Activated CD8-positive, alpha-beta memory T cell treated with anti-CD3 and anti-CD28 coated beads, Interleukin-2, amount 50 U/mL, for 24 hours (primary cell): ENCODE data around the gene TEX36.
"Not testable (repeated sequence)": the region's sequence is repeated elsewhere in the genome, so short reads cannot be mapped to it uniquely, and the experiment has no call there.

ENCODE experiments used
- DNase-seq: peaks from one replicate; pipeline ENCODE4 v3.0.0-alpha.2; 2020; ENCODE audit errors: extremely low read depth

The TEX36 gene

DNA sequence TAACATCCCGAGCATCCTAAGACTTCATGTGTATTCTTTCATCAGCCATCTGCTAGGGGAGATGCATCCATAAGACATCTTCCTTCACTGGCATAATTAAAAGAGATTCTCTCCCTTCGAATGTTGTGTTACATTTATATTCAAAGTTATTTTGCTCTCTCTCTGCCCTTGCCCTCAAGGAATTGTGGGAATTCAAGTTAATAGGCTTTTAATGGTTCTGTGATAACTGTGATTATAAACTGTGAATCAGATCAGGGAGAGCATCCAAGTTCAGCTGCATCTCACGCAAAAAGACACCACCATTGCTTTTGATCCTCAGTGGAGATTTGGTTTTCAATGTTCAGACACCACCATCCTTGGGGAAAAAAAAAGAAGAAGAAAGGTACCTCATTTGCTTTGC lies 9.2 kb upstream of the TEX36 start:
- no peak for DNase-seq

DNA sequence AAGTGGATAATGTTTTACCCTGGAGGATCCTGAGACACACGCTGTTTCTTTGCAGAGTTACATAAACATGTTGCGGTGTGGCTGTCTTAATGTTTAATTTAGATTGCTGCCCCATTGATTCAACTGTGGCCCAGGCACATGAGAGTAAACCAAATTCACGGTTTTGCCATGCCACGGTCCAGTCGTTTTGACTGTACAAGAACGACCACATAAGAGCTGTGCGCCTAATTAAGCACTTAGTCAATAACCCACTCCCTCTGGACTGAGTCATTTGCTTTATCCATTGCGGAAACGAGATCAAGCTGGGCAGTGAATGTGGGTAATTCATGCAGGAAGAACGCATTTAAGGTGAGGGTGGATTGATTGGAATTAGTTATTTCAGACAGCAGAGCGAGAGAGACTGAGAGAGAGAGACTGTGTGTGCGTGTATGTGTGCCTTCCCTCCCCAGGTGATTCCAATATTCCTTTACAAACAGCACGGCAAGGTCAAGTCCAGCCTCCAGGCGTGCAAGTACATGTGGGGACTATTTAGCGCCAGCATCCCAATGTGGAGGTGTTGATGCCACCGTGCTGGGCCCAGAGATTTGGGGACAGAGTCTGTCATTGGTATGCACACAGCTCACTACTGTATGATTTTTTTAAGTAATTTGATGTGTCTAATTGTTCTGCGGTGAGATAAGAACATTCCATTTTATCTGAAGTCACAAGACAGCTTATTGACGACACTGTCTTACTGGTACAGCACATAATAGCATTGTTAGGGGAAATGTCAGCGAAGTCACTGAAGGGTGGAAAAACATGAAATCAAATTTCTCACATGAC lies 8.4 kb upstream of the TEX36 start:
- DNase-seq = no peak

DNA sequence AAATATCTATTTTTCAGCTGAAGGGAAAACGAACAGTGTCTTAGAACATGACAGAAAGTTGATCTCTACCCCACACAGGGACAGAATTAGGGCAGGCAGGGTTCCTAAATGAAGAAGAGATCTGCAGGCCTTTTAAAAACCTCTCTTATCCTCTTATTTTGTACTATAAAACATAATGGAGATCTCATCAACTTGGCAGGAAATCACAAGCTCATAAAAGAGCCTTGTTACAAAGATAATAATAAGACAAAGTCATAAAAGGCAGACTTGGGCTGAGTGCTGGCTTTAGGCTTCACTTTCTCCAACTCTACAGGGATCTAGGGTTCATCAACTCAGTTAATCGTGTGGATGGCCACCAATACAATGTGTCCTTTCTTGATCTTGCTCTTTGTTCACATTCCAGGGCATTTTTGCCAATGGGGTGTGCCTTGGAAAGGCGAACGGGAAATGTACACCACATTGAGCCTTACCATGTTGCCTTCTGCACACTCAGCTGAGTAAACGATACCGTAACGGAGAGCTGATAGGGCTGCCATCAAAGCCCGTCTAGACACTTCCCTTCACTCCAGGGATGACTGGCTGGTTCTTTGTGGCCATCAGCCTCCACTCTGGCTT lies 7.1 kb upstream of the TEX36 start:
- DNase-seq = no peak

DNA sequence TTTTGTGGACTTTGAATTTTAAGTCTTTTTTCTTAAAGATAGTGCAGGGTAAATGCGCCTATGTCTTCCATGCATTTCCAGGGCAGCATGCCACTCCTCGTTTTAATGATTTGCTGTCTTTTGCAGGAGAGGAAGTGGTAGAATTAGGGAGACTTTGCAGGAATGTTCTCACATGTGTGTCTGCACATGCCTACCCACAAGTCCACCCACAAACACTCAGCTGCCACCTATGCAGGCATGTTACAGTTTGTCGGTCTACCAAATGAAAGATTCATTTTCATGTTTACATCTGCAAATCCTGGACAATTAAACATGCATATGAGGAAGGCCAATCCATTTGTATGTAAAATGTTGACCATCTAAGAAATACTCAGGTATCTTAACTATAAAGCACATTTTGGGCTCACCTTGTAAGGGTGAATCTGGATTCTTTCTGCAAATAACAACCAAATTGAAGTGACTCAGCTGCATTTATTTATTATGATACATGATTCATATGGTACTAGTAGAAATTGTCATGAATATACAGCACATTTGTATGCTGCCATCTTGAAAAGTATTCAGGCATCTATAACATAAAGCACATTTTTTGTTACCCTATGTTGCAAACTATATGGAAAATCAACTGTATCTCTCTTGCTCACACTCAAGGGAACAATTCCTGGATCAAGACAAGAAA lies 4.7 kb upstream of the TEX36 start:
- no peak for DNase-seq

DNA sequence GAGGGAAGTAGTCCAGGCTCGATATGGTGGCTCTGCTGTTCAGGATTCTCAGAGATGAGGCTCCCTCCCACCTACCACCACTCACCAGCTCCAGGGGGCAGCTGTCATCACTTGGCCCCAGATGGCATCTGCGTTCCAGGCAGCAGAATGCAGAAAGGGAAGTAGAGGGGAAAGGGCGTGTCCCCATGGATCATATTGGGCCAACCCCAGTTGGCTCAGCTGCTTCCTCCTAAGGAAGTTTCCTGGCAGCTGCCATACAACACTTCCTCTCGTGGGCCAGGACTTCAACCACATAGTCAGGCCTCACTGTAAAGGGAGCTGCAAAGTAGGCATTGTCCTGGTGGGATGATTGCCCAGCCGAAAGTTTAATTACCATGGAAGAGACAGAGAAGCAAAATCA lies 1.6 kb upstream of the TEX36 start:
- DNase-seq = no peak

DNA sequence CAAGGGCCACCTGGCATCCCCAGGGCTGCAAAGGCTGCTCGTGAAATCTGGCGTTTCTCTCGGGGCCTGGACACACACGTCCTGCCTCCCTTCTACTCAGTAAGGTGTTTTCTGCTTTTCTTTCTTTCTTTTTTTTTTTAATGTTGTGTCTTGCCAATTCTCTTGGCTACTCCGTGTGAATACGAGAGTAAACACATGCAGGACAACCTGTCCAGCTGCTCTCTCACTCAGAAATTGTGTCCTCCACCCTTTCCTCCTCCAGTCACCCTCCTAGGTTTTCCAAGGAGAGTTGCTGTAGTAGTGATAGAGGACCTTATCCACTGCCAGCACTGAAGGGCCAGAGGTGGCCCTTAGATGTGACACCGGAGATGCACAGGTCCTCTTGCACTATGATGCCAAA lies 858 bp upstream of the TEX36 start:
- DNase-seq = no peak

DNA sequence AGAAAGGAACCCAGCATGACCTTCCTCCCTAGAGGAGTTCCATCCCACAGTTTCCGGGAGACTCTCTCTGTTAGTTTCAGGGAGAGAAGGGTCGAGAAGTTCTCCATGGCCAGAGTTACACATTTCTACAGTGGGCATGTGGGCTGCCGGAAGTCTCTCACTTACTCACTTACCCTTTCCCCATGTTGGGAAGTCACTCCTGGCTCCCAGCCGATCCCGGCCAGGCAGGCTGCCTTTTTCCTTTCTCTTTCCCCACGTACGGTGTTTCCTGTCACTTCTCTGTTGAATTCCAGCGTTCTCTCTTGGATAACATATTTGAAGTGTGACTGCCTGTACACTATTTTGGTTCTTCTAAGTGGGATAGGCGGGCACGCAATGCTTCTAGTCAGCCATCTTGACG lies 3.5 kb downstream of the TEX36 start:
- DNase-seq = no peak

DNA sequence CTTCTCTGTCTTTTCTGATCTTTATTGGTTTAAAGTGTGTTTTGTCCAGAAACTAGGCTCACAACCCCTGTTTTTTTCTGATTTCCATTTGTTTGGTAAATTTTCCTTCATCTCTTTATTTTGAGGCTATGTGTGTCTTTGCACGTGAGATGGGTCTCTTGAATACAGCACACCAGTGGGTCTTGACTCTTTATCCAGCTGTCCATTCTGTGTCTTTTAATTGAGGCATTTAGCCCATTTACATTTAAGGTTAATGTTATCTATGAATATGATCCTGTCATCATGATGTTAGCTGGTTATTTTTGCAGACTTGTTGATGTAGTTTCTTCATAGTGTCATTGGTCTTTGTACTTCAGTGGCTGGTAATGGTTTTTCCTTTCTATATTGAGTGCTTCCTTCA lies 10.1 kb downstream of the TEX36 start:
- no peak for DNase-seq

DNA sequence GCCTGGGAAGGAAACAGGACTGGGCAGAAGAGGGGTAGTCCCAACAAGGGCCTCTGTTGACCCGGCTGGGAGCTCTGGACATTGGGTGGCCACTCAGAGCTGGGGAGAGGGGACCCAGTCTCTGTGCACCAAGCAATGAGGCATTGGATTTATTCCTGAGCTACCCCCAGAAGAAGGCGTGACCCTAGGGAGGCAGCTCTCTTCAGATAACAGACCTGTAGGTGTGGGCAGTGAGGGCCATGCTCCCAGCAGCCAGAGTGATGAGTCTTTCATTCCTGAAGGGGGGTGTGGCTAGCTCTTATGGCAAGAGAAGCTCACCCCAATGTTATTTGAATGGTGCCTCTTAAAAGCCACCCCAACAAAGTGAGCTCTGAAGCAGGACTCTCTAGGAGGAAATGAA lies 20.4 kb downstream of the TEX36 start:
- DNase-seq = no peak

DNA sequence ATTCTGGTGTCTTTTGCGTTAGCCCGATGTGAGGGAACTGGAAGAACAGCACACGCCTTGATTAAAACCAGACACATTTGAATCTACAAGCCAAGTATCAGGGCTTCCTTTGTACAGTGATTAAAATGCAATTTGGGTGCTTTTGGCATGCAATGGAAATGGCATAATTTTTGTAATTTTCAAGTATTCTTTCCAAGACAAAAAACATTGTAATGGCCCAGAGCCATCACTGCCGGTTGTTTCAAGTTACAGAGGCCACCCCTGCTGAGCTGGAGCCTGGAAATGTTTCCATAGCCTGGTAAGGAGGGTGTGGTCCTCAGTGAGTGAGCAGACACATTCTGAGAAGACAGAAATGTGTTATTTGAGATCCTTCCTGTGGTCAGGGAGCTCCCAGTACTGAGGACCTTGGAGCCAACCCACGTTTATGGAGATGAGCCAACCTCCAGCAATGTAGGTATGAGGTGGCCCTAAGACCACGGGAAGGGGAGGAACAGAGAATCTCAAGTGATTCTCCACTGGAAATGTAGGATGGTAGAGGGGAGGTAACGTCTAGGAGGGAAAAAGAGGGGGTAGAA lies 20.9 kb downstream of the TEX36 start:
- no peak for DNase-seq

DNA sequence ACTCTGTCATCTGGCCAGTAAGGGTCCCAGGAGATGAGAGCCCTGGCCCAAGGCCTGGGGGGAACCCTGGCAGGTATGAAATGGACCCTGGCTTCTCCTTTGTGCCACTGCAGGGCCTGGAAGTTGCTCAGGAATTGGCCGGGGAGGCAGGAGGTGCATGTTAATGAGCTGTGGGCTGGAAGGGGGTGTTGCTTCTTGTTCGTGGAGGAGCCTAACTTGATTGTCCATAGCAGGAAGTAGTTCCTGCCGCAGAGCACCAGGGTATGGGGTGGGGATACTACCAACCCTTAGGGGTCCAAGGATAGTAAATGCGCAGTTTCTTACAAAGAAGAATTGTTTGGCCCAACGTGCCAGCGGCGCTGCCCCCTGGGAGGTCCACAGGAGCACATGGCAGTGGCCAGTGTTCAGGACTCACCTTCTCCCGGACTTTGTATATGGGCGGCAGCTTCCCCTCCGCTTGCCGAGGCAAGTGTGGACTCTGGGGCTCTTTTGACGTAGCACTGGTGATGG lies 21.5 kb downstream of the TEX36 start:
- DNase-seq = no peak

DNA sequence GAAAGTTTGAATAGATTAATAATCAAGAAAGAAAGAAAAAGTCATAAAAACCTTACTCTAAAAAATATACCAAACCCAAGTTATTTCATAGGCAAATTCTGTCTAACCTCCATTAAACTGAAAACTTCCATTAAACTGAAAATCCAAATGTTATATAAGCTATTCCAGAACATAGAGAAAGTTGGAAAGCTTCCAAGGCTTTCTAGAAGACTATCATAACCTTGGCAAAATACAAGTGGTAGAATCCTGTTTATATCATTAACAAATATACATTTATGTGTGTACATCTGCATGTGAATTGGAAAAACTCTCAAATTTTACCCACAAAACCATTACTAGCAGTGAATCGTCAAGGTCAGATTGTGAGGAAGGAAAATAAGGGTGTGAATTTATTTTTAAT lies 23.9 kb downstream of the TEX36 start:
- DNase-seq = no peak

DNA sequence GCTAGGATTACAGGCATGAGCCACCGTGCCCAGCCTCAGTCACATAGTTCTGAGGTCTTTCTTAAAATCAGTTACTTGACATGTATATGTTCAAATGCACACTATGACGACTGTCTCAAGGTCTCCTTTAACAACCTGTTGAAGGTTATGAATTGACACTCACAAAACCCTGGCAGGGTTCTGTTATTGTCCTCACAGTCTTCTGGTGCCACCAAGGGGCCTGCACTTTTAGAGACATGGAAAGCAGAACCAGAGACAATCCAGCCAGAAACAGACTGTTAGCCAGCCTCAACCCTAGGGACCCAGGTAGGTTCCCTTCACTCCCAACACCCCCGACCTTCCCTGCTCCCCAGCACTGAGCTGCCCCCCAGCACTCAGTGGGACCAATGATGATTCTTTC lies 26.4 kb downstream of the TEX36 start:
- no peak for DNase-seq

DNA sequence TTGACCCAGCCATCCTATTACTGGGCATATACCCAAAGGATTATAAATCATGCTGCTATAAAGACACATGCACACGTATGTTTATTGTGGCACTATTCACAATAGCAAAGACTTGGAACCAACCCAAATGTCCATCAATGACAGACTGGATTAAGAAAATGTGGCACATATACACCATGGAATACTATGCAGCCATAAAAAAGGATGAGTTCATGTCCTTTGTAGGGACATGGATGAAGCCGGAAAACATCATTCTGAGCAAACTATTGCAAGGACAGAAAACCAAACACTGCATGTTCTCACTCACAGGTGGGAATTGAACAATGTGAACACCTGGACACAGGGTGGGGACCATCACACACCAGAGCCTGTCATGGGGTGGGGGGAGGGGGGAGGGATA lies 29.9 kb downstream of the TEX36 start:
- not testable (repeated sequence) for DNase-seq

DNA sequence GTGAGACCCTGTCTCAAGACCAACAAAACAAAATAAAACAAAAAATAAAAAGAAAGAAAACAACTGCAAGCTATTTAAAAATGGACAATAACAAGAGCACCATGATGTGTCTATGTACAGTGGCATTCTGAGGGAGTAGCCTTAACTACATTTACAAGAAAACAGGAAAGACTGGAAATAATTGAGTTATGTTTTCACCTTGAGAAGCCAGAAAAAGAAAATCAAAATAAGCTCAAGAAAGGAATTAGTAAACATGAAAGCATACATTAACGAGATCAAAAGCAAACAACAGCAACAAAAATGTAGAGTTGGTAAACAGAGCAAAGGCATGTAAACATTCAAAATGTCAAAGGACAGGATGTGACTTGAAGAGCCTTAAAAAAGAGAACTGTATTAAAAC lies 36.7 kb downstream of the TEX36 start:
- no peak for DNase-seq

DNA sequence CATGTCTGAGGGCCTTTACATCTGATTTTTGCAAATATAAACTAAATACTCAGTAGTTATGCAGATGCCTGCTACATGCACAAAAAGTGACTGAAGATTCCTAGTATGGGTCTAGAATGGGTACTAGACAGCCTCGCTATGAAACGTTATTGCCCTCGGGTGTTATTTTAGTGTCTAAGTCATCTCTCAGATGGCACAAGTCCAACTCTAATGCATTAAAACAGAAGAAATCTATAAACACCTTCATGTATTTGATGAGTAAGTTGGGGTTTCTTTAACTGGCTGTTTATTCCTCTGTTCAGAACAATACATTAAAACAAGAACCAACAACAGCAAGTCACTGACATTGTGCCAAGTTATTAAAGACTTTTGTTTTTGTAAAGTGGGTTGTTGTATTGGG lies 41.6 kb downstream of the TEX36 start:
- DNase-seq = no peak

DNA sequence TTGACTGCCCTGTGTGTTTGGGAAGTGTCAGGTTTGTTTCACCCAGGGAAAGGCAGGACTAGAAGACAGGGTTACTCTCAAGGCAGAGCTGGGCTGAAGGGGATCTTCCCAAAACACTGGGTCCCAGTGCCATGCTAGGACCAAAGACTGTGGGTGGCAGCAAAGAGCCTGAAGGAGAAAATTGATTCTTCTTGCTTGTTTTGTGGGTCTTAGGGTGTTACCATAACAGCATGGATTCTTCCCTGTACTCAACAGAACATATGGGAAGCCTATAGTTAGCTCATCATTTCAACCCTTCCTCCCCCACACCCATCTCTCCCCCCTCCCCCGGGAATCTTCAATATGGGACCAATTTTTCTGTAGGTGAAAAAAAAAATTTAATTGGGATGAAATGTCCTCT lies 42.3 kb downstream of the TEX36 start:
- DNase-seq = no peak

DNA sequence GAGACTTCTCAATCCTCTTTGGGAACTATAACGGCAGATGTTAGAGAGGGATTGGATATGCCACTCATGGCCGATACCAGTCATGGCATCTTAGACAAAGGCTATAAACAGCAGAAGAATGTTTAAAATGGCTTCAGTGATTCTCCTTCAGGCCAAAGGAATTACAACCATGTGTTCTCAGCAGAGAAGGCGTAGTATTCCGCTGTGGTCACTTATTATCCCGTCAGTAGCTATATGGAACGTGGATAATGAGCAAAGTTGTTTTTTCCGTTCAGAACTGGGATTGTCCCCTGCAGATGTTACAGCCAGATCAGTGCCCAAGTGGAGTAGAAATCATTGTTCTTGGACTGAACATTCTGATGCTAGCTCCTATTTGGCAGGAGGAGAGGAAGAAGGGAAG lies 43.1 kb downstream of the TEX36 start:
- no peak for DNase-seq

DNA sequence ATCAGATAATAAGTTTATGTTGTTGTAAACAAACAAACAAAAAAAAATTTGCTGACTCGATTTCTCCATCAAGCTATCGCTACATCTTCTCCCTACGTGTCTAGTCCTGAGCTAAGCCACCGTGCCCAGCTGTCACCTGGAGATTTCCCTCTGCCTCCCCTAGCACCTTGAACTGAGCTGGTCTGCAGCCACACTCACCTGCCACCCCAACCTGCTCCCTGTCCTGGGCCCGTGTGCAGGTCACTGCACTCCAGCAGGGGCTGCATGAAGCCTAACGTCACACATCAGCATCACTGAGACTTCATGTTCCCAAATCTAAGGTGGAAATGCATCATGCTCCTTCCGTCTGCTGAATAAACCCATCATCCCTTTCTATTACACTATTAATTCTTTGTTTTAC lies 44.4 kb downstream of the TEX36 start:
- no peak for DNase-seq

DNA sequence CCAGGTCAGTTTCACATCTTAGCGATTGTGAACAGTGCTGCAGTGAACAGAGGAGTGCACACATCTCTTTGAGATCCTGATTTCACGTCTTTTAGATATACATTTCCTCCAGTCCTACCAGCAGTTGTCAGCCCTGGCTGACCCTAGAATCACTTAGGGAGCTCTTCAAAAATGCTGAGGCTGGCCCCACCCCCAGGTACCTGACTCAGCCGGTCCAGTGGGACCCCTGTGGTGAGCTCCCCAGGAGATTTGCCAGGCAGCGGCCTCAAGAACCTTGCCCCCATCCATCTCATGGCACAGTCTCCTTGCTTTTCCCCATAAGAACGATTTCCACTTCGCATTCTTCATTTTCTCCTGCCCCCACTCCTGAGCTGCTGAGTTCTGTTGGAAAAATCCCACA lies 45.5 kb downstream of the TEX36 start:
- DNase-seq = no peak

DNA sequence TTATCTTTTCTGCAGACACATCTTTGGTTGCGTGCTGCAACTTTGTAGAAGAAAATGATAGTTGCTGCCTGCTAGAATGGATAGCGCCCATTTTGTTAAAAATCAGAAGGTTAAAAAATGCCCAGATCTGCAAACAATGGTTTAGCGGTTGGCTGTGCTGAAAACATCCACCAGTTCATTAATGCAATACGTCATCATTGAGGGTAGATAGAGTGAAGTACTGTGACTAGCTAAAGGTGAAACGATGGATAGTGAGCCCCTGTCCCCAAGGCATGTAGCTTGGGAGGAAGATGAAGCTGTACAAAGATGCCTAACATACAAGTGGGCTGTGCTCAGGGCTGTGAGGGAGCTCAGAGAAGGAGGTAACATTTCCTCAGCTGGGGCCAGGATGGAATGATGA lies 48.4 kb downstream of the TEX36 start:
- no peak for DNase-seq

DNA sequence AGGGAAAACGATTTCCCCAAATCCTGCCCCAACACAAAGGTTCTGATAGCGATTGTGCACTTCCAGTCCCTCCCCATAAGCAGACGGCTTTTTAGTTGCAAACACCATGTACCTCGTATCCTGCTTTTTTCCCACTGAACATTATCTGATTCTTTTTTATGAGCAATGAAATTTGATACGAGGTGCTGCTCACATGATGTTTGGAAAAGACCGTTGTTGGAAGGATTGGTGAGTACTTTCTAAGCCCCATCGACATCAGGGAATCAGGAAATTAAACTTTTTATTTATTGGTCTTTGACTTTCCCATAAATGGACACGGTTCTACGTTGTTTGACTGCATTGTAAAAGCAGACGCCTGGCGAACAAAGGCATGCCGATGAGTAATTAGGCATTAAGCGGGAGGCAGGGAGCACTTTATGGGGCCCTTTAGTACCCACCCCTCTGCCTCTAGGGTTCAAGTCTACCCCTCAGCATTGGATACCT lies 49.4 kb downstream of the TEX36 start:
- no peak for DNase-seq

DNA sequence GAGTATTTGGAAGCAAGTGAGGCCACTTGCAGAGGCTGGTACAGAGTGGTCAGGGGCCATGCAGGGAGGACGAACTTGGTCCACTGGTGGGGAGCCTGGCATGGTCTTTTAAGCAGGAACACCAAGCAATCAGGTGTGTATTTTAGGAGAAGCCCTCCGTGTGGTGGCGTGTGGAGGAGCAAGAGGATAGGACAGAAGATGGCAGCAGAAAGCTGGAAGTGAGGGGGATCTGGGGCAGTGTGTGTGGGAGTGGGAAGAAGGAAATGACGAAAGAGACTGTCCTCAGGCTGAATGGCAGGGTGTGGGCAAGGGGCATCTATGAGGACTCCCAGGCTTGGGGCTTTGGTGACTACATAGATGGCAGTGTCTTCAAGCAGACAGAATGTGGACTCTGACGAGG lies 51.2 kb downstream of the TEX36 start:
- no peak for DNase-seq
